ENCODE measurements around the gene ANKLE1.

DNA sequence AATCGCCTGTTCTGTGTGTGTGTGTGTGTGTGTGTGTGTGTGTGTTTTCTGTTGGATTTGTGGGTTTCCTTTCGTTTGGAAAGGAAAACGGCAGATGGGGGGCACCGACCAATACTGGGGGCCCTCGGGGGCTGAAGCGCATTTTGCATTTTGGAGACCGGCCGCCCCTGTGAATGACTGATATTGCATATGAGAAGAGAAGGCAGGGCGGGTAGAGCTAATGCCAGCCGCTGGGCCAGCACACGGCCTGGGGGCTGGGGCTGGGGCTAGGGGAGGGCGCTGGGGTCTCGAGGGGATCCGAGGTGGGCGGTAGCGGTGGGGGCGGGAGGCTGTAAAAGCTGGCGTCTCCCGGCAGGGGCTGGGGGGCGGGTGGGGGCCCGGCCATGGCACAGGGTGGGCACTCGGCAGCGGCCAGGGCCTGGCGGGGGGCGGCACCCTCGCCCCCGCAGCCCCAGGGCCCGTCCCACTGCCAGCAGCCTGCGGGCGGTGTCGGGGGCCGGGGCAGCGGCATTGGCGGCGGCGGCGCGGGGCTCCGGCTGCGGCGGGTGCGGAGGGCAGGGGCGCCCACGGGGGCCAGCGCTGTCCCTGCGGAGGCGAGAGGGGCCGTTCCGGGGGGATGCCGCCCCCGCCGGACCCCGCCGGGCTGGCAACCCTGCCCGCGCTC lies 41.7 kb downstream of the ANKLE1 start:
- TF ChIP-seq CTCF (conservative IDR thresholded peaks at IDR 0.05 in 1 of 2, IDR thresholded peaks at IDR 0.05 in 1 of 2; ENCODE audit: low read depth in 1 of 2, low read length in 2 of 2) (no peak), EZH2 (IDR thresholded peaks at IDR 0.05; ENCODE audit: low read length, missing control alignments) (no peak)

Measured in fibroblast of lung (primary cell).